ENCODE data around the gene FIGN. TPM values are rescaled to one million over a fixed set of nuclear protein-coding genes. Genes with fewer than 3 reads are reported as not detected.

FIGN gene
- total RNA-seq, 1 donor from 2014 or later: 5.8 TPM

DNA sequence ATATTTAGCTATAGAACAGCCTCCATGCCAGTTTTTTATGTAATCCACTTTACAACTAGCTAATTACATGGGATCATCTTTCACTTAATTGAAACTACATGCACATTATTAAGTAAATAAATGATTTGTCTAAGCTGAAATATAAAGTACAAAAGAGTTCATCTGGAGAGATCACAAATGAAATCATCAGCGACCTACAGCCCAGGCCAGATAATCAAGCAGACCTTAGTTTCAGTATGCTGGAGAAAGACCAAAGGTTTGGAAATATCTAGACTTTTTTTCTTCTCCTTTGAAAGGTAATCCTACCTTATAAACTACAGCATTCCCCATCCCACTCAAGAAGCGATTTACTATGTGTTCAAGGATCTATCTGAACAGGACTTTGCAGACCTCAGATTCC is 26.5 kb downstream of the FIGN start:
- Histone ChIP-seq H3K9me3 (no peaks in the 10 kb centered on the region), H3K4me3 (no peak overlapping the region), H3K4me1 (no peaks in the 10 kb centered on the region), H3K27ac (no peak overlapping the region), H3K27me3 (ENCODE audit: low read depth) (no peaks in the 10 kb centered on the region), H3K36me3 (no peaks in the 10 kb centered on the region)
- no peak for ATAC-seq
- DNase-seq: no peak
- TF ChIP-seq, protein P1, sequence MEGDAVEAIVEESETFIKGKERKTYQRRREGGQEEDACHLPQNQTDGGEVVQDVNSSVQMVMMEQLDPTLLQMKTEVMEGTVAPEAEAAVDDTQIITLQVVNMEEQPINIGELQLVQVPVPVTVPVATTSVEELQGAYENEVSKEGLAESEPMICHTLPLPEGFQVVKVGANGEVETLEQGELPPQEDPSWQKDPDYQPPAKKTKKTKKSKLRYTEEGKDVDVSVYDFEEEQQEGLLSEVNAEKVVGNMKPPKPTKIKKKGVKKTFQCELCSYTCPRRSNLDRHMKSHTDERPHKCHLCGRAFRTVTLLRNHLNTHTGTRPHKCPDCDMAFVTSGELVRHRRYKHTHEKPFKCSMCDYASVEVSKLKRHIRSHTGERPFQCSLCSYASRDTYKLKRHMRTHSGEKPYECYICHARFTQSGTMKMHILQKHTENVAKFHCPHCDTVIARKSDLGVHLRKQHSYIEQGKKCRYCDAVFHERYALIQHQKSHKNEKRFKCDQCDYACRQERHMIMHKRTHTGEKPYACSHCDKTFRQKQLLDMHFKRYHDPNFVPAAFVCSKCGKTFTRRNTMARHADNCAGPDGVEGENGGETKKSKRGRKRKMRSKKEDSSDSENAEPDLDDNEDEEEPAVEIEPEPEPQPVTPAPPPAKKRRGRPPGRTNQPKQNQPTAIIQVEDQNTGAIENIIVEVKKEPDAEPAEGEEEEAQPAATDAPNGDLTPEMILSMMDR (IDR thresholded peaks at IDR 0.05): no peak
- intact Hi-C loops (cut with DNase I): no loop called here

DNA sequence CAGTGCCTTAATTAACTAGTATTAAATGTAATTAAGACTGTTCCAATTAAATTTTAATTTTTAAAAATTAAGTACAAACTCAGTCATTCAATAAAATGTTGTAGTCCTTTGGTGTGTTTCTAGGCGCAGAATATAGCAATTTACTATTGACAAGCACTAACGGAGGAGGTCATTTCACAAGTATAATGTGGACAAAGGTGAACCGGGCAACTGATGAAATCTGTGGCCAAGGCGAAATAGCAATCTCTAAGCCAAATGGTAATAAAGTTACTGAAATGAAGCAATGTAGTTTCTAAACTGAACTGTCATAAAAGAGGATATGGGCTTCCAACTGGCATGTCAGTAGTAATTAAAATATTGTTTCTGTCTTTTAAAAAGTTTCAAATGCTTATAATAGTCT is 27.5 kb downstream of the FIGN start:
- TF ChIP-seq, protein P1 (IDR thresholded peaks at IDR 0.05): no peak
- no peaks in the 10 kb centered on the region for H3K36me3 ChIP-seq
- intact Hi-C loops (cut with DNase I): no loop called here
- H3K9me3 ChIP-seq: no peaks in the 10 kb centered on the region
- H3K27ac ChIP-seq: no peak overlapping the region
- ATAC-seq (no peak), DNase-seq (no peak)
- H3K4me3 ChIP-seq: no peak overlapping the region
- H3K4me1 ChIP-seq: no peaks in the 10 kb centered on the region
- no peaks in the 10 kb centered on the region for H3K27me3 ChIP-seq (ENCODE audit: low read depth)

DNA sequence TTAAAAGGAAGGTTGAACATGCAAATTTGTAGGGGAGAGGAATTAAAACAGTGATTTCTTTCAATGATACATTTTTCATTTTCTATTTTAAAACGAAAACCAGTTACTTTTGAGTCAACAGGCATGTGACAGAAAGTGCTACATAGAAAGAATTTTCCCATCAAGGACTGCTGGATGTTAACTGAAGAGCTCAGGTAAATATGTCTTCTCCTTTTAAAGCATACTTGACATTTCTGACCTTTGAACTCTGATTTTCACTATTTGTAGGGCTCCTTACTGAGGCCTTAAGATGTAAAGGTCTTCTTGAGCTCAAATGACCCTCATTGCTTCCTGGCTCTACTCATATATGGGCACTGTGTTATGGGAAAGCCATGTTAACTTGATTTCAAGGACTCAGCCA is 32.4 kb downstream of the FIGN start:
- Histone ChIP-seq H3K27me3 (ENCODE audit: low read depth) (no peaks in the 10 kb centered on the region), H3K9me3 (no peaks in the 10 kb centered on the region), H3K27ac (no peak overlapping the region), H3K4me3 (no peak overlapping the region), H3K4me1 (no peaks in the 10 kb centered on the region), H3K36me3 (no peaks in the 10 kb centered on the region)
- intact Hi-C loops (cut with DNase I): no loop called here
- DNase-seq (no peak), ATAC-seq (no peak)
- TF ChIP-seq, protein P1 (IDR thresholded peaks at IDR 0.05): no peak

DNA sequence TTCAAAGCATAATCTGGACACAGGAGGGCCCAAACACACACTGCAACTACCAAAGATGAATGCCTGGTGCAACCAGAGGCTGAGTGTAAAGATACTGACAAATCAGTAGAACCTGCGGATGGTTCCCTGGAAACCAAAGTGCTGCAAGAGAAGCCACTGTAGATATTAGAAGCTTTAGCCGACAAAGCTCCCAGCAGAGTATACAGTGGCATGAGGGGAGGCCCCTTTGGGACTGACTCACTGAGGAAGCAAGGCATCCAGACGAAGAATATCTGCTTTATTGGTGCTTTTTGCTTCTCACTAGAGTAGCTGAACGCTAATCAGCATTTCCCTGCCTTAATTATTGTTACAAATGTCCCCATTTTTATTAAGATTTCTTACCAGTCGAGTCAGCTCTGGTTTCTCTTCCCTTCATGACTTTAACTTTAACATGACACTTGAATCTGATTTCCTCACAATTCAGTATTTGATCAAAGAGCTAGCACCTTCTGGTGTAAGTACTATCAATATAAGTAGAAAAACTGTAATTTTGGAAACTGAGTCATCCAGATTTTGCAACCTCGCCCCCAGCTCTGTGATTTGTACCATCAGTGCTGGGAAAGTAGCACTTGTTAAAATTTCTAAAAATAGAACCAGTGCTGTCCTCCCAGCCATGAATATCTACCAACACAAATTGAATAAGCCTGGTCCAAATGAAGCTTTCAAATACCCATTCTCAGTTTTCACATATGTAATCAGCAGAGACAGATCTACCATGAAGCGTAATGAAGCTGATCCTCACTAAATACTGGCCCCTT is 34.2 kb downstream of the FIGN start:
- Histone ChIP-seq H3K36me3 (no peaks in the 10 kb centered on the region), H3K27me3 (ENCODE audit: low read depth) (no peaks in the 10 kb centered on the region), H3K9me3 (no peaks in the 10 kb centered on the region), H3K27ac (no peak overlapping the region), H3K4me1 (no peaks in the 10 kb centered on the region), H3K4me3 (no peak overlapping the region)
- intact Hi-C loops (cut with DNase I): no loop called here
- DNase-seq (no peak), ATAC-seq (no peak)
- TF ChIP-seq, protein P1 (IDR thresholded peaks at IDR 0.05): no peak

DNA sequence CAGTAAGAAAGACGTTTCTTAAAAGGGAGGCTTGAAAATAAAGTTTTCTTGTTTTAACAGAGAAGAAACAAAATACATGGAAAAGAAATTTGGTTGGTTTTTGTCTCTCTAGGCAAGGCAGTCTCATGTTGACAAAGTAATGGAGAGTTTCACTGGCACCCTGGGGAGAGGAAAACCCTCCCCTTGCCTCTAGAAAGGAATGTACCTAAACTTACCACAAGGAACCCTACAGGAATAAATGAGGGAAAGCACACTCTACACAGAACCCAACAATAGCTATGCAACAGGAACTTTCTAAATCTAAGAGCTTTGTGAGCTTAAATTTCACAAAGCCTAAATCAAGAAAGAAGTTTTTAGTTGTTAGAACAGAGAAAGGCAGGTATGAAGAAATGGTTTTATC is 37.0 kb downstream of the FIGN start:
- ATAC-seq (no peak), DNase-seq (no peak)
- TF ChIP-seq, protein P1 (IDR thresholded peaks at IDR 0.05): no peak
- H3K4me3 ChIP-seq: no peak overlapping the region
- H3K4me1 ChIP-seq: no peaks in the 10 kb centered on the region
- intact Hi-C loops (cut with DNase I): no loop called here
- H3K9me3 ChIP-seq: no peaks in the 10 kb centered on the region
- H3K27me3 ChIP-seq (ENCODE audit: low read depth): no peaks in the 10 kb centered on the region
- H3K36me3 ChIP-seq: no peaks in the 10 kb centered on the region
- no peak overlapping the region for H3K27ac ChIP-seq
